SK-N-MC (cell line): ENCODE measurements around the gene ZNF81.

Experiments
- FOXP2 ChIP-seq: optimal IDR thresholded peaks from 2 replicates; pipeline ENCODE3; 2011; ENCODE audit warnings: mild to moderate bottlenecking, moderate library complexity; ENCODE audit not compliant: insufficient read depth; ENCODE audit errors: extremely low read length, control extremely low read depth
- POLR2AphosphoS5 ChIP-seq: IDR thresholded peaks from 2 replicates; pipeline ENCODE4 v1.6.1; 2012; ENCODE audit warnings: mild to moderate bottlenecking, low read depth, low read length, borderline replicate concordance

DNA sequence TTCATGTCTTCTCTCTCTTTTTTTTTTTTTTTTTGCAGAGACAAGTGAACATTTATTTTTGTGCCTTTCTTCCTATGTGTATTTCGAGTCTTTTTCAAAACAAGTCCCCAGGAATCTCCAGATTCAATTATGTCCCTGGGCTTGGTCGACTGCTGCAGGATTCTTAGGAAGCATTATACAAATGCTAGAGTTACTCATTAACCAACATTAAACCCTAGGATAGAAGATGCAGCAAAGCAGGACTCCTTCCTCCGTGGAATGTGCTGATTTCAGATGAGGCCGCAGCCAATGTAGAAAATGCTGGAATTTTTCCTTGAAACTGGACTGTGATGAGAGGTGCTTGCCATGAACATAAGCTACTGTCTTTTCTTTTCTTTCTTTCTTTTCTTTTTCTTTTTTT, 3.4 kb downstream of the ZNF81 start:
- no peak for TF ChIP-seq POLR2AphosphoS5
- TF ChIP-seq FOXP2: no peak
